ENCODE measurements around the gene FMOD.
"Not testable (repeated sequence)": the region's sequence is repeated elsewhere in the genome, so short reads cannot be mapped to it uniquely, and the experiment has no call there.

Gene FMOD

DNA sequence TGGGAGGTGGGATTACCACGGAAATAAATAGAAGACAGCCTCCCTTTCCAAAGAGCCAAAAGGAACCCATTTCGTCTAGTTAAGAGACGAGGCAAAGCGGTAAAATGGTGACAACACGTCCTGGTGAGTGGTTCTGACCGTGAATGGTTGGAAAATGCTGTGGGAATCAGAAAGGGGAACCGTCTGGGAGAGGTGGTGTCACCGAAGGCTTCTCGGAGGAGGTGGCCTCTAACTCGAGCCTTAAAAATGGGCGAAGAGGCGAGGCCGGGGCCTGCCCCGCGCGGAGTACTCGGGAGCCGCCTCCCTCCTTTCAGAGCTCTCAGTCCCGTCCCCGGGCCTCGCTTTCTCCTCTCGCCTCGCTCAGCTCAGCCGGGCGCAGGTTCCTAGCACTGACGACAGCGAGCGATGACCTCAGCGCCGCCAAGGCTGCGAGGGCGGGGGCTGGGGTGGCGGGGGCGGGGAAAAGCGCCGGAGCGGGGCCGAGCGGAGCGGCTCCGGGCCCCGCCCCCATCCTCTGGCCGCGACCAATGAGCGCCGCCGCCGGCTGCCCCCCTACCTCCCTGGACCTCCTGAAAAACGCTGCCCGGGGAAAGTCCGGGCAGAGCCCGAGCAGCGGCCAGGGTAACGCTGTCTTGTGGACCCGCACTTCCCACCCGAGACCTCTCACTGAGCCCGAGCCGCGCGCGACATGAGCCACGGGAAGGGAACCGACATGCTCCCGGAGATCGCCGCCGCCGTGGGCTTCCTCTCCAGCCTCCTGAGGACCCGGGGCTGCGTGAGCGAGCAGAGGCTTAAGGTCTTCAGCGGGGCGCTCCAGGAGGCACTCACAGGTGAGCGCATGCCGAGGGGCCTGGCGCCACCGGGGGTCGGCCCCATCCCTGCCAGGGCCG, 45.8 kb downstream of the FMOD start, which contains the start of gene BTG2:
Gene BTG2 (plus strand): TSS at position 601 of the 890 bp plus-strand sequence. CDS start 88 bp downstream, at position 689.
- peak; percentile 95 for DNase-seq

DNA sequence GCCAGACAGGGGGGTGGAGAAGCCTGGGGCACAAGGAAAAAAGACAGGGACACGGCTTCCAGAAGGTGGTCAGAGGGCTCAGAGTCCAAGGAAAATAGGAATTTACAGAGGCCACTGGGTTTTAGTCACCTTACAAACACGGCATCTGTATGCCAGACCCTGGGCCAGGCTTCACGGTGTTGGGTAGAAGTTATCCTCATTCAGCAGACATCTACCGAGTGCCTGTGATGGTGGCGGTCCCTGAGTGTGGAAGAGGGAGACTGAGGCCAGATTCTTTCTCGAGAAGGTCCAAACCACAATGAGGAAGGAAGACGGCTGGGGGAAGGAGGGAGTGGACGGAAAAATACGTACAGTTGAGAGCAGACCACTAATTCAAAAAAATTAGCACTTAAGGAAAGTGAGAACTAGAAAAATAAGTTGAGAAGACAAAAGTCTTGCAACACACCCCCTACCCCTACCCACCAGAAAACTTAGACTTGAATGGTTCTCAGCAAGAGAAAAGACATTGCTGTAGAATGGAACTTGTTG, 46.5 kb downstream of the FMOD start:
- DNase-seq: no peak

GRCh38 chr1:203302894-203303293, 48.0 kb downstream of the FMOD start:
- DNase-seq: no peak

DNA sequence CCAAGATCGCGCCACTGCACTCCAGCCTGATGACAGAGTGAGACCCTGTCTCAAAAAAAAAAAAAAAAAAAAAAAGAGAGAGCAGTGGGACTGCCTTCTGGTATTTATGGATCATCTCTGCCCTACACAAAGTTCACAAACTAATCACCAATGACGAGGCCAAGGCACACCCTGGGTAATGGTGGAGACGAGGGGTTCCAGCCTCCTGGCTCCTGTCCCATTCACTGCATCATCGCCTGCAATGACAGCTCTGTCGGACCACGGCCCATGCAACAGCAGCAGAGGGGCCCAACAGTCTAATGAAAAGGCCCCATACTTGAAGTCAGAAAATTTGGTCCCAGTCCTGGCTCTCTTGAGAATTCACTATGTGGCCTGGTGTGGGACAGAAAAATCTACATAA, 48.5 kb downstream of the FMOD start:
- DNase-seq: no peak

DNA sequence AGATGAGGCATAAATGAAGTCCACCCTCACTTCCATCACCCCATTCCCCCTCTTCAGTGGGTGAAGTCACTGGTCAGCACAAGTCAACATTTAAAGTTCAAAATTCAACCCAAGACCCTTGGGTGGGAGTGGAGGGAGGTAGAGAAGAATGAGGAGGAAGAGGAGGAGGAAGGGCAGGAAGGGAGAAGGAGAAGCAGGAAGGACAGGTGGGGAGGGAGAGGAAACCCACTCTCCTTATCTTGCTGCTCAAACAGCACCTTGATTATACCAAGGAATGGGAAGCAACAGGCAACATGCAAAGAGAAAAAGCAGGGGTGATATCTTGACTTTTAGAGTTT, 49.6 kb downstream of the FMOD start:
- DNase-seq: no peak

DNA sequence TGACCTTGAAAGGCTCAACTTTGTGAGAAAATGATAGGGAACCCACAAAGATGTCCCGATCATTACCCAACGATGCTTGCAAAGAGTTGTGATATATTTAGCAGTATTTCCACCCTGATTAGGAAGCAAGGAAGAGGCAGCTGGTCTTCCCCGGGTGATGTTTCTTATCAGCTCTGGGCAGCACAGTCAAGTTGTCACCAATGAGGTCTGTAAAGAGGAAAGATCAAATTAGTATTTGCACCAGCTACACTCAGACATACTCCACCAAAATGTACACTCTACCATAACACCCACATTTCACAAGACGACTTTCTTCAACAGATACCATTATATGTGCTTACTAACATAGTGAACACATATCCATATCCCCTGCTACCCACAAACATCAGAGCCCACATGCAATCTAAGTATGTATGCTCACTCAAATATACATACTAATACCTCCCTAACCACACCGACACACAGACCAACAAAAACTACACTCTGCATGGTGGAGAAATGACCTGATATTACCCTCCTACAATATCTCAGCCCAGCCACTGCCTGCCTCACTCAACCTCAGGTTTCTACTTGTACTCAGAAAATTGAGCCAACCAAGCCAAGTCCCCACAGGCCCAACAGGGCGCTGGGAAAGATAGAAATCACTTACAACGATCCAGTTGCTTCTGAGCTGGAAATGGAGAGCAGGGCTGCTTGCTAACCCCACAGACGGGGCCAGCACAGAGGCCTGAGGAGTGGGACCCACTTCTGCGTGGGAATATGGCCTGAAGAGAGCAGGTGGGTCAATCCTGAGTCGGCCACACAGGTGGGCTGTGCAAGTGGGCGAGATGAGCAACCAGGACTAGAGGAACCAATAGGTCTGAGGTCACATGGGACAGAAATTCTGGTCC, 50.2 kb downstream of the FMOD start:
- DNase-seq: no peak

DNA sequence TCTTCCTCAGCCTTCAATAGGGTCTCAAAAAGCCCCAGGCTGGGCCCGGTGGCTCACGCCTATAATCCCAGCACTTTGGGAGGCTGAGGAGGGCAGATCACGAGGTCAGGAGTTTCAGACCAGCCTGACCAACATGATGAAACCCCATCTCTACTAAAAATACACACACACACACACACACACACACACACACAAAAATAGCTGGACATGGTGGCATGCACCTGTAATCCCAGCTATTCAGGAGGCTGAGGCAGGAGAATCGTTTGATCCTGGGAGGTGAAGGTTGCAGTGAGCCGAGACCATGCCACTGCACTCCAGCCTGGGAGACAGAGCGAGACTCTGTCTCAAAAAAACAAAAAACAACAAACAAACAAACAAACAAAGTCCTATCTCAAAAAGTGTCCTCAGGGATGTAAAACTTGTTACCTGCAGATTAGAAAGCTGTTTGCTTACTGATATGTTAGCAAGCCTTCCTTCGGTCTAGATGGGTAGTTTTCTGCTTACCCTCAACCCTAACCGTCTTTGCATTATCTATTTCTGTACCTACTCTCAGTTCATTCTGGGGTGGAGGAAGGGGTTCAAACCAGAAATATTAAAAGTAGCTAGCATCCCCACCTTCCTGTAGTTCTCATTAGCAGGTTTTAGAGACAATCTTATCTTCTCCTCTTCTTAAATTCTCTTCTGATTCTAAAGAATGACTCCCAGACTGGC, 51.0 kb downstream of the FMOD start:
- DNase-seq: not testable (repeated sequence)

- no peak for DNase-seq
Measured at GRCh38 chr1:203299169-203299568, 51.8 kb downstream of the FMOD start.

GRCh38 chr1:203296460-203297073, 54.4 kb downstream of the FMOD start:
- no peak for DNase-seq

DNA sequence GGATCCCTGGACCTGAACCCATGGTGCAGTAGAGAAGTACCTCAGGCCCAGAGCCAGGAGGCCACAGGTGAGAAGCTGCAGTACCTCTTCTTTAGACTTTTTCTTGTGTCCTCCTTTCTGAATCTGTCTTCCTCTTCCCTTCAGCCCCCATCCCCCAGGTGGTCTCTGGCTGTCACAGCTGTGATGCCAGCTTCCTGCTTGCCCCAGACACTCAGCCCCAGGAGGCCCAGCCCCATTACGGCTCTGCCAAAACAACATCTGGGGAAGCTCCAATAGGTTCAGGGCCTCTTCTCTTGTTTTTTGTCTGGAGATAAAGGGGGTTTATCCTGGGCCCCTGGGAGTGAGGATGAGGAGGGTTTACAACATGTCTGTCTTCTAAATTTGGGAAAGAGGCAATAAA, 55.1 kb downstream of the FMOD start:
- DNase-seq: no peak

DNA sequence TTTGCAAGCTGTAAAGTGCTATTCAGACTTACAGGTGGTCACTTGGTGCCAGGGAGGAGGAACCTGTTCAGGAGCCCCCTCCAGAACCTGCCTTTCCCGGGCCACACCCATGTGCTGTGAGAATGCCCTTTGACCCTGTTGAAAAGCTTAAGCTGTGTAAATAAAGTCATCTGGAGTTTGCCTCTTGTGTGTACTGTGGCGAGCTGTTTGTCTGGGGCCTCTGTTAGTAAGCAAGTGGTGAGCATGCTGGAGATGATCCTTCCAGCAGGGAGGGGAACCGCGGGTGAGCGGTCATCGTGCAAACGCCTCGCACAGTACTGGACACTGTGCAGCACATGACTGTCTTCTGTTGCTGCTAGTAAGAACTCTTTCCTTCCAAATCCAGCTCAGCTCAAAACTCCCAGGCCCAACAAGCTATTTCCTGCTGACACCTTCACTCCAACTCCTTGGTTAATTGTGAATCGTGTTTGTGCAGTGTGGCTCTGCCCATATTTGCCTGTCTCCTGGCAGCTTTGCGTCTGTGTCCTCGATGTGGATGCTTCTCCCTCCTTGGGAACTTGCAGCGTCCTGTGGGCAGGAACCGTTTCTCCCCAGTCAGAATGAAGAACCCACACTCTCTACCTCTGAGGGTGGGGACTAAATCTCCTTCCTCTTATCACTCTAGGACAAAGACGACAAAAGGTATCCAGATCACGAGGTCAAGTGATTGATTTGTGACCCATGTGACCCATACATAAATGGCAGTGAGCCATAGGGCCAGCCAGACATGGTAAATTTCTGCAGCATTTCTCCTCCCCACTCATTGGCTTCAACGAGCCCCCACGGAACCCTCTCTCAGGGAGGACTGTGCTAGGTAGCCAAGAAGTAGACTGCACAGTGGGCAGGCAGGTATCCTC, 59.5 kb downstream of the FMOD start:
- no peak for DNase-seq

Measured in activated gamma-delta T cell (primary cell).